ENCODE data around the gene SLC15A4. TPM values are rescaled to one million over a fixed set of nuclear protein-coding genes. Genes with fewer than 3 reads are reported as not detected.

The SLC15A4 gene
- total RNA-seq, 3 donors from 2014 or later = 15.8 to 19.8 (median 18.6) TPM

- Mint-ChIP-seq H3K36me3 (ENCODE audit: insufficient read depth) (no peaks in the 10 kb centered on the region), H3K9me3 (no peaks in the 10 kb centered on the region), H3K27me3 (ENCODE audit: low read depth) (peaks cover 3% of the 10 kb centered on the region), H3K4me3 (no peak overlapping the region), H3K4me1 (ENCODE audit: low read depth) (peaks cover 14% of the 10 kb centered on the region)
- ATAC-seq = no peak
- DNase-seq = no peak
These were observed 39.6 kb downstream of the SLC15A4 start for GRCh38 chr12:128784030-128784760.

GRCh38 chr12:128783129-128783574 is 40.6 kb downstream of the SLC15A4 start:
- H3K4me1 Mint-ChIP-seq (ENCODE audit: low read depth) = peaks cover 14% of the 10 kb centered on the region
- no peaks in the 10 kb centered on the region for H3K9me3 Mint-ChIP-seq
- peaks cover 3% of the 10 kb centered on the region for H3K27me3 Mint-ChIP-seq (ENCODE audit: low read depth)
- no peak for DNase-seq
- peak overlapping the region; percentile 65 for H3K4me3 Mint-ChIP-seq
- peak; percentile 88 to 93 for ATAC-seq
- no peaks in the 10 kb centered on the region for H3K36me3 Mint-ChIP-seq (ENCODE audit: insufficient read depth)

- DNase-seq (no peak), ATAC-seq (no peak)
- Mint-ChIP-seq H3K9me3 (no peaks in the 10 kb centered on the region), H3K27me3 (ENCODE audit: low read depth) (peaks cover 3% of the 10 kb centered on the region), H3K36me3 (ENCODE audit: insufficient read depth) (no peaks in the 10 kb centered on the region), H3K4me3 (no peak overlapping the region), H3K4me1 (ENCODE audit: low read depth) (peaks cover 14% of the 10 kb centered on the region)
These were observed 43.9 kb downstream of the SLC15A4 start for GRCh38 chr12:128779901-128780300.

GRCh38 chr12:128772249-128772648 is 51.5 kb downstream of the SLC15A4 start:
- Mint-ChIP-seq H3K4me1 (ENCODE audit: low read depth) (no peaks in the 10 kb centered on the region), H3K27me3 (ENCODE audit: low read depth) (no peaks in the 10 kb centered on the region), H3K36me3 (ENCODE audit: insufficient read depth) (no peaks in the 10 kb centered on the region), H3K4me3 (no peak overlapping the region), H3K9me3 (no peaks in the 10 kb centered on the region)
- ATAC-seq (no peak), DNase-seq (no peak)

GRCh38 chr12:128771681-128772080 is 52.1 kb downstream of the SLC15A4 start:
- Mint-ChIP-seq H3K4me1 (ENCODE audit: low read depth) (no peaks in the 10 kb centered on the region), H3K4me3 (no peak overlapping the region), H3K9me3 (no peaks in the 10 kb centered on the region), H3K27me3 (ENCODE audit: low read depth) (no peaks in the 10 kb centered on the region), H3K36me3 (ENCODE audit: insufficient read depth) (no peaks in the 10 kb centered on the region)
- ATAC-seq = no peak
- DNase-seq = no peak

GRCh38 chr12:128767518-128767917 is 56.2 kb downstream of the SLC15A4 start:
- no peak for ATAC-seq
- no peaks in the 10 kb centered on the region for H3K9me3 Mint-ChIP-seq
- peaks cover 5% of the 10 kb centered on the region for H3K4me1 Mint-ChIP-seq (ENCODE audit: low read depth)
- DNase-seq = no peak
- H3K4me3 Mint-ChIP-seq = no peak overlapping the region
- H3K36me3 Mint-ChIP-seq (ENCODE audit: insufficient read depth) = no peaks in the 10 kb centered on the region
- peaks cover 6% of the 10 kb centered on the region for H3K27me3 Mint-ChIP-seq (ENCODE audit: low read depth)

GRCh38 chr12:128766738-128767501 is 56.8 kb downstream of the SLC15A4 start:
- Mint-ChIP-seq H3K4me3 (no peak overlapping the region), H3K27me3 (ENCODE audit: low read depth) (peaks cover 6% of the 10 kb centered on the region), H3K4me1 (ENCODE audit: low read depth) (peaks cover 5% of the 10 kb centered on the region), H3K36me3 (ENCODE audit: insufficient read depth) (no peaks in the 10 kb centered on the region), H3K9me3 (no peaks in the 10 kb centered on the region)
- DNase-seq (no peak), ATAC-seq (no peak)

GRCh38 chr12:128763395-128763794 is 60.4 kb downstream of the SLC15A4 start:
- Mint-ChIP-seq H3K4me3 (no peak overlapping the region), H3K36me3 (ENCODE audit: insufficient read depth) (no peaks in the 10 kb centered on the region), H3K4me1 (ENCODE audit: low read depth) (peaks cover 5% of the 10 kb centered on the region), H3K9me3 (no peaks in the 10 kb centered on the region), H3K27me3 (ENCODE audit: low read depth) (peaks cover 6% of the 10 kb centered on the region)
- ATAC-seq (no peak), DNase-seq (no peak)

GRCh38 chr12:128761379-128761790 is 62.4 kb downstream of the SLC15A4 start:
- Mint-ChIP-seq H3K36me3 (ENCODE audit: insufficient read depth) (no peaks in the 10 kb centered on the region), H3K4me3 (no peak overlapping the region), H3K27me3 (ENCODE audit: low read depth) (peaks cover 6% of the 10 kb centered on the region), H3K4me1 (ENCODE audit: low read depth) (peaks cover 5% of the 10 kb centered on the region), H3K9me3 (no peaks in the 10 kb centered on the region)
- DNase-seq (no peak), ATAC-seq (no peak)

- H3K27me3 Mint-ChIP-seq (ENCODE audit: low read depth) = no peaks in the 10 kb centered on the region
- peaks cover 4% of the 10 kb centered on the region for H3K9me3 Mint-ChIP-seq
- no peaks in the 10 kb centered on the region for H3K4me1 Mint-ChIP-seq (ENCODE audit: low read depth)
- H3K36me3 Mint-ChIP-seq (ENCODE audit: insufficient read depth) = no peaks in the 10 kb centered on the region
- DNase-seq (no peak), ATAC-seq (no peak)
- H3K4me3 Mint-ChIP-seq = no peak overlapping the region
These were observed 68.2 kb downstream of the SLC15A4 start for GRCh38 chr12:128755566-128755965.

GRCh38 chr12:128754275-128754674 is 69.5 kb downstream of the SLC15A4 start:
- no peak overlapping the region for H3K4me3 Mint-ChIP-seq
- H3K9me3 Mint-ChIP-seq = peaks cover 4% of the 10 kb centered on the region
- ATAC-seq = peak in 1 of 2 donors; percentile 48
- no peaks in the 10 kb centered on the region for H3K36me3 Mint-ChIP-seq (ENCODE audit: insufficient read depth)
- no peaks in the 10 kb centered on the region for H3K27me3 Mint-ChIP-seq (ENCODE audit: low read depth)
- no peaks in the 10 kb centered on the region for H3K4me1 Mint-ChIP-seq (ENCODE audit: low read depth)
- DNase-seq = no peak

- no peak overlapping the region for H3K4me3 Mint-ChIP-seq
- H3K36me3 Mint-ChIP-seq (ENCODE audit: insufficient read depth) = no peaks in the 10 kb centered on the region
- H3K4me1 Mint-ChIP-seq (ENCODE audit: low read depth) = no peaks in the 10 kb centered on the region
- H3K27me3 Mint-ChIP-seq (ENCODE audit: low read depth) = no peaks in the 10 kb centered on the region
- DNase-seq (no peak), ATAC-seq (no peak)
- peaks cover 4% of the 10 kb centered on the region for H3K9me3 Mint-ChIP-seq
These were observed 70.3 kb downstream of the SLC15A4 start for GRCh38 chr12:128753438-128753837.

GRCh38 chr12:128752386-128752785 is 71.4 kb downstream of the SLC15A4 start:
- no peaks in the 10 kb centered on the region for H3K27me3 Mint-ChIP-seq (ENCODE audit: low read depth)
- ATAC-seq (no peak), DNase-seq (no peak)
- no peaks in the 10 kb centered on the region for H3K4me1 Mint-ChIP-seq (ENCODE audit: low read depth)
- peaks cover 4% of the 10 kb centered on the region for H3K9me3 Mint-ChIP-seq
- H3K4me3 Mint-ChIP-seq = no peak overlapping the region
- no peaks in the 10 kb centered on the region for H3K36me3 Mint-ChIP-seq (ENCODE audit: insufficient read depth)

GRCh38 chr12:128747441-128747840 is 76.3 kb downstream of the SLC15A4 start:
- H3K4me1 Mint-ChIP-seq (ENCODE audit: low read depth) = peaks cover 8% of the 10 kb centered on the region
- ATAC-seq = no peak

More at GRCh38 chr12:128747441-128747840, 76.3 kb downstream of the SLC15A4 start:
- H3K9me3 Mint-ChIP-seq = no peaks in the 10 kb centered on the region
- DNase-seq = no peak
- no peak overlapping the region for H3K4me3 Mint-ChIP-seq
- H3K27me3 Mint-ChIP-seq (ENCODE audit: low read depth) = no peaks in the 10 kb centered on the region
- no peaks in the 10 kb centered on the region for H3K36me3 Mint-ChIP-seq (ENCODE audit: insufficient read depth)
